ENCODE data around the gene CTPS2. TPM values are rescaled to one million over a fixed set of nuclear protein-coding genes. Genes with fewer than 3 reads are reported as not detected.
A peak's percentile ranks its signal among the peaks of the same experiment; 100 is the strongest.
"Not testable (repeated sequence)": the region's sequence is repeated elsewhere in the genome, so short reads cannot be mapped to it uniquely, and the experiment has no call there.

CTPS2 gene
- total RNA-seq, 1 experiment from 2014 or later: 20.7 TPM

DNA sequence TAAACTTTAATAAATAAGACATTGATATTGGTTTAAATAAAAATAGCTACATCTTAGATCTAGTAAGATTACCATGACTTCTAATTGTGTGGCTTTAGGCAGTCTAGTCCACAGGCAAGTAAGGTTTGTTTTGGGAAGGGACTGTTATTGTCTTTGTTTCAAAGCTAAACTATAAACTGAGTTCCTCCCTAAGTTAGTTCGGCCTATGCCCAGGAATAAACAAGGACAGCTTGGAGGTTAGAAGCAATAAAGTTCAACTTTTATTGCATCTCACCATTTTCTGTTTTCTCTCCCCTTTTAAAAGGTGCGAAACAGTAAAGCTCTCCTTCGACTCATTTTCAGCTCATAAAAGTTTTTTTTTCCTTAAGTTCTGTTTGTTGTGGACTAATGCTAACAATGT lies 133.0 kb downstream of the CTPS2 start:
- Mint-ChIP-seq H3K4me3 (ENCODE audit: unreplicated experiment) (no peak overlapping the region), H3K9me3 (ENCODE audit: unreplicated experiment) (no peaks in the 10 kb centered on the region), H3K4me1 (ENCODE audit: low read depth, unreplicated experiment) (peaks cover 9% of the 10 kb centered on the region), H3K36me3 (ENCODE audit: insufficient read depth, unreplicated experiment) (no peaks in the 10 kb centered on the region), H3K27ac (ENCODE audit: unreplicated experiment) (peak overlapping the region; percentile 69), H3K27me3 (ENCODE audit: insufficient read depth, unreplicated experiment) (no peaks in the 10 kb centered on the region)
- DNase-seq: no peak
- intact Hi-C loops (cut with micrococcal nuclease; ENCODE audit: unreplicated experiment): no loop called here
- POLR2A ChIA-PET: no interaction called here
- Histone ChIP-seq H3K36me3 (ENCODE audit: control insufficient read depth, insufficient read depth, low read length) (no peaks in the 10 kb centered on the region), H3K27me3 (replicated peaks; ENCODE audit: control insufficient read depth, insufficient read depth, low read length) (no peaks in the 10 kb centered on the region), H3K4me3 (ENCODE audit: low read depth, low read length) (no peak overlapping the region), H3K9me3 (no peaks in the 10 kb centered on the region), H3K4me1 (peaks cover 17% of the 10 kb centered on the region)
- TF ChIP-seq, protein P1, sequence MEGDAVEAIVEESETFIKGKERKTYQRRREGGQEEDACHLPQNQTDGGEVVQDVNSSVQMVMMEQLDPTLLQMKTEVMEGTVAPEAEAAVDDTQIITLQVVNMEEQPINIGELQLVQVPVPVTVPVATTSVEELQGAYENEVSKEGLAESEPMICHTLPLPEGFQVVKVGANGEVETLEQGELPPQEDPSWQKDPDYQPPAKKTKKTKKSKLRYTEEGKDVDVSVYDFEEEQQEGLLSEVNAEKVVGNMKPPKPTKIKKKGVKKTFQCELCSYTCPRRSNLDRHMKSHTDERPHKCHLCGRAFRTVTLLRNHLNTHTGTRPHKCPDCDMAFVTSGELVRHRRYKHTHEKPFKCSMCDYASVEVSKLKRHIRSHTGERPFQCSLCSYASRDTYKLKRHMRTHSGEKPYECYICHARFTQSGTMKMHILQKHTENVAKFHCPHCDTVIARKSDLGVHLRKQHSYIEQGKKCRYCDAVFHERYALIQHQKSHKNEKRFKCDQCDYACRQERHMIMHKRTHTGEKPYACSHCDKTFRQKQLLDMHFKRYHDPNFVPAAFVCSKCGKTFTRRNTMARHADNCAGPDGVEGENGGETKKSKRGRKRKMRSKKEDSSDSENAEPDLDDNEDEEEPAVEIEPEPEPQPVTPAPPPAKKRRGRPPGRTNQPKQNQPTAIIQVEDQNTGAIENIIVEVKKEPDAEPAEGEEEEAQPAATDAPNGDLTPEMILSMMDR (IDR thresholded peaks at IDR 0.05; ENCODE audit: insufficient read depth in 1 of 2, low read depth in 1 of 2, low read length in 1 of 2, severe bottlenecking in 1 of 2, unreplicated experiment in 1 of 2): no peak
- BruUV-seq (replicated peaks): no TSS peak
- CTCF ChIA-PET: no interaction called here

DNA sequence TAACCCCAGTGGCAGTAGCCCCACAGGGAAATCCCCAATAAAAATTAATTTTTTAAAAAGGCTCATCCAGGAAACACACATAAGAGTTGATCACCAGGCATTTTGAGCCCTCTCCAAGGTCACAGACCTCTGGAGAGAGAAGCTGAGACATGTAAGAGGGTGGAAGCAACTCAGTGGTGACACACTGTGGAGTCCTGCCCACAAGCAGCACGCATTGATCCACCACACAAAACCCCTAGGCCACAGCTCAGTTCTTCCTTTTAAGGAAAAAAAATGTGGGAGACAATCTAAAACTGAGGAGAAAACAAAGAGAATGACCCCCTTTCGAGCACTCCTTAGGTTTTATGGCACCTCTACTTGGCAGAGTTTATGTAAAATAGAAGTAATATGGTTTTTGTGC lies 134.3 kb downstream of the CTPS2 start:
- peaks cover 3% of the 10 kb centered on the region for H3K4me1 Mint-ChIP-seq (ENCODE audit: low read depth, unreplicated experiment)
- TF ChIP-seq, protein P1 (IDR thresholded peaks at IDR 0.05; ENCODE audit: insufficient read depth in 1 of 2, low read depth in 1 of 2, low read length in 1 of 2, severe bottlenecking in 1 of 2, unreplicated experiment in 1 of 2): no peak
- H3K27ac Mint-ChIP-seq (ENCODE audit: unreplicated experiment): no peak overlapping the region
- intact Hi-C loops (cut with micrococcal nuclease; ENCODE audit: unreplicated experiment): no loop called here
- ChIA-PET POLR2A (no interaction called here), CTCF (interaction anchor here (1.4 kb wide), 1 partner anchor 141 kb away, joined by 3 read pairs; no protein-coding TSS in a partner anchor)
- peaks cover 14% of the 10 kb centered on the region for H3K4me1 ChIP-seq
- no peak overlapping the region for H3K4me3 Mint-ChIP-seq (ENCODE audit: unreplicated experiment)
- no peak for DNase-seq
- H3K27me3 Mint-ChIP-seq (ENCODE audit: insufficient read depth, unreplicated experiment): no peaks in the 10 kb centered on the region
- H3K9me3 ChIP-seq: no peaks in the 10 kb centered on the region
- BruUV-seq (replicated peaks): no TSS peak
- H3K4me3 ChIP-seq (ENCODE audit: low read depth, low read length): no peak overlapping the region
- no peaks in the 10 kb centered on the region for H3K36me3 ChIP-seq (ENCODE audit: control insufficient read depth, insufficient read depth, low read length)
- H3K36me3 Mint-ChIP-seq (ENCODE audit: insufficient read depth, unreplicated experiment): no peaks in the 10 kb centered on the region
- H3K27me3 ChIP-seq (replicated peaks; ENCODE audit: control insufficient read depth, insufficient read depth, low read length): no peaks in the 10 kb centered on the region
- no peaks in the 10 kb centered on the region for H3K9me3 Mint-ChIP-seq (ENCODE audit: unreplicated experiment)

DNA sequence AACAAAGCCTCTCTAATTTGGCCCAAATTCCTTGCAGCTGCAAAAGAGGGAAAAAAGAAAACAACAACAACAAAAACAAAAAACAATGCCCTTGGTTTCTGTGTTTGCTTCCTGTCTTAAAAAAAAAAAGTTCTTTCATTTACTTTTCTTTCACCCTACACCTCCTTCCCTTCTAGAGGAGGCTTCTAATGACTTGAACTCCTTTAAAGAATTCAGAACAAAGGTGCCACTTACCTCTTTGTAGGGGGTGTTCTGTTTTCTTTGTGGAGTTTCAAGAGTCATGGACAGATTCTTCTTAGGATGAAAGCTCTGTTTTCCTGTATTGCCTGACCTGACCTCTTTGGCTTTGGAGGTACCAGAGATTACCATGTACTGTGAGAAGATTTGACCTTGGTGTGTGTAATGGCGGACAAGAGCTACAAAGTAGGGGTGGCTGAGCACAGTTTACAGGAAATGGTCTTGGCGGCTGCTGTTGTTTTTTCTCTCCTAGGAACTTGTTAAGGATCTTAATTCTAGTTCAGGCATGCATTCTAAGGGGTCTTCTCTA lies 134.9 kb downstream of the CTPS2 start:
- ChIA-PET CTCF (interaction anchor here (1.4 kb wide), 1 partner anchor 141 kb away, joined by 3 read pairs; no protein-coding TSS in a partner anchor), POLR2A (no interaction called here)
- Mint-ChIP-seq H3K9me3 (ENCODE audit: unreplicated experiment) (no peaks in the 10 kb centered on the region), H3K27ac (ENCODE audit: unreplicated experiment) (no peak overlapping the region), H3K4me3 (ENCODE audit: unreplicated experiment) (no peak overlapping the region), H3K36me3 (ENCODE audit: insufficient read depth, unreplicated experiment) (no peaks in the 10 kb centered on the region), H3K27me3 (ENCODE audit: insufficient read depth, unreplicated experiment) (no peaks in the 10 kb centered on the region), H3K4me1 (ENCODE audit: low read depth, unreplicated experiment) (no peaks in the 10 kb centered on the region)
- Histone ChIP-seq H3K4me1 (peaks cover 12% of the 10 kb centered on the region; the same call in 1 of the 2 replicates), H3K36me3 (ENCODE audit: control insufficient read depth, insufficient read depth, low read length) (no peaks in the 10 kb centered on the region), H3K4me3 (ENCODE audit: low read depth, low read length) (no peak overlapping the region), H3K27me3 (replicated peaks; ENCODE audit: control insufficient read depth, insufficient read depth, low read length) (no peaks in the 10 kb centered on the region), H3K9me3 (no peaks in the 10 kb centered on the region)
- TF ChIP-seq, protein P1 (IDR thresholded peaks at IDR 0.05; ENCODE audit: insufficient read depth in 1 of 2, low read depth in 1 of 2, low read length in 1 of 2, severe bottlenecking in 1 of 2, unreplicated experiment in 1 of 2): no peak
- no peak for DNase-seq
- intact Hi-C loops (cut with micrococcal nuclease; ENCODE audit: unreplicated experiment): no loop called here
- BruUV-seq (replicated peaks): no TSS peak

DNA sequence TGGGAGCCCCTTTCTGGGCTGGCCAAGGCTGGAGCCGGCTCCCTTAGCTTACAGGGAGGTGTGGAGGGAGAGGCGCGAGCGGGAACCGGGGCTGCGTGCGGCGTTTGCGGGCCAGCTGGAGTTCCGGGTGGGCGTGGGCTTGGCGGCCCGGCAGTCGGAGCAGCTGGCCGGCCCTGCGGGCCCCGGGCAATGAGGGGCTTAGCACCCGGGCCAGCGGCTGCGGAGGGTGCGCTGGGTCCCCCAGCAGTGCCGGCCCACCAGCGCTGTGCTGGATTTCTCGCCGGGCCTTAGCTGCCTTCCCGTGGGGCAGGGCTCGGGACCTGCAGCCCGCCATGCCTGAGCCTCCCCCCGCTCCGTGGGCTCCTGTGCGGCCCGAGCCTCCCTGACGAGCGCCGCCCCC lies 137.1 kb downstream of the CTPS2 start:
- POLR2A ChIA-PET; H3K36me3 Mint-ChIP-seq (ENCODE audit: insufficient read depth, unreplicated experiment); BruUV-seq (replicated peaks); H3K9me3 Mint-ChIP-seq (ENCODE audit: unreplicated experiment); H3K4me3 ChIP-seq (ENCODE audit: low read depth, low read length); intact Hi-C loops (cut with micrococcal nuclease; ENCODE audit: unreplicated experiment); H3K27me3 Mint-ChIP-seq (ENCODE audit: insufficient read depth, unreplicated experiment); H3K36me3 ChIP-seq (ENCODE audit: control insufficient read depth, insufficient read depth, low read length); H3K4me1 Mint-ChIP-seq (ENCODE audit: low read depth, unreplicated experiment); DNase-seq; H3K4me3 Mint-ChIP-seq (ENCODE audit: unreplicated experiment); H3K4me1 ChIP-seq; H3K27me3 ChIP-seq (replicated peaks; ENCODE audit: control insufficient read depth, insufficient read depth, low read length); CTCF ChIA-PET; H3K27ac Mint-ChIP-seq (ENCODE audit: unreplicated experiment); H3K9me3 ChIP-seq: not testable (repeated sequence)
